ENCODE measurements around the gene SPARC.
A peak's percentile ranks its signal among the peaks of the same experiment; 100 is the strongest.

Gene SPARC

DNA sequence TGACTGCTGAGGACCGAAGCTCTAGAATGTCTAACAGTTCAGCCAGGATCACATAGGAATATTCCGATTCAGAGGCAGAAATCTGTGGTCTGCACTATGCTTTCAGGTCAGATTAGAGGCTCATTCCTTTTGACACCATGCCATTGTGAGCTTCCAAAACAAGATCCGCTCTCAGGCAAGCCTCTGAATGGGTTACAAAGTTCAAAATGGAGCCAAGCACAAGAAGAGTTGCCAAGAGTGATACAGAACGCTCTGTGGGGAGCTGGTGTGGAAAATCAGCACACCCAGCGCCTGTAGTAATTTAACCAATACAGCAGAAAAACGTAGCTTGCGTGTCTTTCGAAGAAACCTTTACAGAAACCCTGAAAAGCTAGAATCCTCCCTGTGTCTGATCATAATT is 62.2 kb downstream of the SPARC start:
- no peak overlapping the region for H3K23ac ChIP-seq (ENCODE audit: low read length)
- no peak overlapping the region for H3K4me3 ChIP-seq (ENCODE audit: low read depth, low read length)
- WGBS (ENCODE audit: extremely low coverage, insufficient coverage, insufficient read length): no CpG with 5 or more reads among the region's 8 CpGs
- H3K4ac ChIP-seq (ENCODE audit: low read depth, low read length): no peak overlapping the region
- H4K12ac ChIP-seq (ENCODE audit: low read depth, low read length): no peak overlapping the region
- H3K4me2 ChIP-seq (ENCODE audit: low read length): no peak overlapping the region
- H2BK5ac ChIP-seq (ENCODE audit: low read depth, low read length, poor library complexity): no peak overlapping the region
- H3K9me3 ChIP-seq (ENCODE audit: insufficient read depth, low read depth, low read length): no peaks in the 10 kb centered on the region
- H3K27ac ChIP-seq (ENCODE audit: low read depth, low read length): no peak overlapping the region
- H2AK5ac ChIP-seq (ENCODE audit: low read length): no peak overlapping the region
- DNase-seq: no peak
- no peak overlapping the region for H4K8ac ChIP-seq (ENCODE audit: low read depth, low read length)
- peaks cover 15% of the 10 kb centered on the region for H3K79me1 ChIP-seq (ENCODE audit: low read length)
- H2BK120ac ChIP-seq (ENCODE audit: insufficient read depth, low read length, poor library complexity): no peak overlapping the region
- H3K36me3 ChIP-seq (ENCODE audit: control insufficient read depth in 1 of 2, insufficient read depth in 2 of 2, low read length in 2 of 2): no peaks in the 10 kb centered on the region
- no peak overlapping the region for H2AFZ ChIP-seq (ENCODE audit: insufficient read depth, low read length, poor library complexity)
- no peak overlapping the region for H2BK12ac ChIP-seq (ENCODE audit: low read length)
- H3K79me2 ChIP-seq (ENCODE audit: control insufficient read depth, insufficient read depth, low read length, poor library complexity): no peaks in the 10 kb centered on the region
- no peaks in the 10 kb centered on the region for H3K27me3 ChIP-seq (ENCODE audit: insufficient read depth, low read length)
- no peak overlapping the region for H4K91ac ChIP-seq (ENCODE audit: low read depth, low read length)
- H3K14ac ChIP-seq (ENCODE audit: low read length): no peak overlapping the region
- H3K4me1 ChIP-seq (ENCODE audit: control insufficient read depth in 1 of 2, insufficient read depth in 2 of 2, low read length in 2 of 2): peaks cover 16 to 18% of the 10 kb centered on the region in 2 experiments
- H3K9ac ChIP-seq (ENCODE audit: low read length): no peak overlapping the region
- H3K18ac ChIP-seq (ENCODE audit: low read length): no peak overlapping the region

GRCh38 chr5:151622367-151623088 is 64.2 kb downstream of the SPARC start:
- Histone ChIP-seq H2BK5ac (ENCODE audit: low read depth, low read length, poor library complexity) (no peak overlapping the region), H3K18ac (ENCODE audit: low read length) (no peak overlapping the region), H3K23ac (ENCODE audit: low read length) (no peak overlapping the region), H4K12ac (ENCODE audit: low read depth, low read length) (no peak overlapping the region), H2BK12ac (ENCODE audit: low read length) (peak overlapping the region; percentile 26), H2AK5ac (ENCODE audit: low read length) (peak overlapping the region; percentile 9), H3K79me2 (ENCODE audit: control insufficient read depth, insufficient read depth, low read length, poor library complexity) (no peaks in the 10 kb centered on the region), H4K8ac (ENCODE audit: low read depth, low read length) (no peak overlapping the region), H3K4me3 (ENCODE audit: low read depth, low read length) (no peak overlapping the region), H3K36me3 (ENCODE audit: control insufficient read depth in 1 of 2, insufficient read depth in 2 of 2, low read length in 2 of 2) (no peaks in the 10 kb centered on the region), H2BK120ac (ENCODE audit: insufficient read depth, low read length, poor library complexity) (no peak overlapping the region), H3K79me1 (ENCODE audit: low read length) (peaks cover 19% of the 10 kb centered on the region), H3K14ac (ENCODE audit: low read length) (no peak overlapping the region), H2AFZ (ENCODE audit: insufficient read depth, low read length, poor library complexity) (no peak overlapping the region), H3K27me3 (ENCODE audit: insufficient read depth, low read length) (no peaks in the 10 kb centered on the region), H3K4me2 (ENCODE audit: low read length) (no peak overlapping the region), H4K91ac (ENCODE audit: low read depth, low read length) (no peak overlapping the region), H3K4ac (ENCODE audit: low read depth, low read length) (no peak overlapping the region), H3K9me3 (ENCODE audit: insufficient read depth, low read depth, low read length) (no peaks in the 10 kb centered on the region), H3K9ac (ENCODE audit: low read length) (no peak overlapping the region), H3K27ac (ENCODE audit: low read depth, low read length) (no peak overlapping the region), H3K4me1 (ENCODE audit: control insufficient read depth in 1 of 2, insufficient read depth in 2 of 2, low read length in 2 of 2) (peaks cover 22 to 24% of the 10 kb centered on the region in 2 experiments)
- peak; percentile 20 to 52 for DNase-seq
- no CpG with 5 or more reads among the region's 12 CpGs for WGBS (ENCODE audit: extremely low coverage, insufficient coverage, insufficient read length)

GRCh38 chr5:151620461-151620840 is 66.3 kb downstream of the SPARC start:
- Histone ChIP-seq H3K27me3 (ENCODE audit: insufficient read depth, low read length) (no peaks in the 10 kb centered on the region), H3K4me1 (ENCODE audit: control insufficient read depth in 1 of 2, insufficient read depth in 2 of 2, low read length in 2 of 2) (peaks cover 22 to 26% of the 10 kb centered on the region in 2 experiments), H3K27ac (ENCODE audit: low read depth, low read length) (peak overlapping the region; percentile 87), H3K18ac (ENCODE audit: low read length) (peak overlapping the region; percentile 11), H4K12ac (ENCODE audit: low read depth, low read length) (no peak overlapping the region), H3K79me2 (ENCODE audit: control insufficient read depth, insufficient read depth, low read length, poor library complexity) (no peaks in the 10 kb centered on the region), H3K14ac (ENCODE audit: low read length) (no peak overlapping the region), H2AFZ (ENCODE audit: insufficient read depth, low read length, poor library complexity) (no peak overlapping the region), H2BK12ac (ENCODE audit: low read length) (peak overlapping the region; percentile 67), H4K91ac (ENCODE audit: low read depth, low read length) (peak overlapping the region; percentile 77), H3K9me3 (ENCODE audit: insufficient read depth, low read depth, low read length) (no peaks in the 10 kb centered on the region), H4K8ac (ENCODE audit: low read depth, low read length) (peak overlapping the region; percentile 25), H3K4ac (ENCODE audit: low read depth, low read length) (no peak overlapping the region), H3K79me1 (ENCODE audit: low read length) (peaks cover 19% of the 10 kb centered on the region), H2AK5ac (ENCODE audit: low read length) (no peak overlapping the region), H2BK5ac (ENCODE audit: low read depth, low read length, poor library complexity) (peak overlapping the region; percentile 28), H3K4me2 (ENCODE audit: low read length) (peak overlapping the region; percentile 46), H3K9ac (ENCODE audit: low read length) (no peak overlapping the region), H3K36me3 (ENCODE audit: control insufficient read depth in 1 of 2, insufficient read depth in 2 of 2, low read length in 2 of 2) (no peaks in the 10 kb centered on the region), H2BK120ac (ENCODE audit: insufficient read depth, low read length, poor library complexity) (peak overlapping the region; percentile 48), H3K4me3 (ENCODE audit: low read depth, low read length) (no peak overlapping the region), H3K23ac (ENCODE audit: low read length) (no peak overlapping the region)
- DNase-seq: no peak
- WGBS (ENCODE audit: extremely low coverage, insufficient coverage, insufficient read length): no CpG with 5 or more reads among the region's 6 CpGs

DNA sequence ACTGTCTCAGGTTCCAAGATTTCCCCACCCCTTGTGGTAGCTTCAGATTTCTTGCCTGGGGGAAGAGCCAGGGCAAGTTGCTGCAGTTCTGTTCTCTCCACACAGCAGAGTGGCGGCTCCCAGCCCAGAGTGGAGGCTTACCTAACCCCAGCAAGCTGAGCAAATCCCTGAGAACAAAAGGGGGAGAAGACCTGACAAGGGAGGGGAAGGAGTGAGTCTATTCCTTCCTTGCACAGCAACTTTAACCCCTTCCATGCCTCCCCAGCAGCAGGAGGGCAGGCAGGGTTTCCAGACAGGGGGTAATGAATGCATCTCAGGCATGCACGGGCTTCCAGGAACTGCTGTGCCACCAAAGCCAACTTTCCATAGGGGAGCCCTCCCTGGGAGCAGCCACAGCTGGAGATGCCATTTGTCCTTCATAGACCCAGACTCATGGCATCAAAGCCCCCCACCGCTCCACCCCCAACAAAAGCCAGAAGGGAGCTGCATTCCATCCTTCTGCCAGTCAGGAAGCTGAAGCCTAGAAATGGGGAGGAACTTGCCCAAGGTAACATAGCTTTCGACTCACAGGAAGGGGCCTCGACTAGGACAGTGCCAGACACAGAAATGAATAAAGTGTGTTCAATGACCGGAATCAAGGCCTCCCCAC is 66.8 kb downstream of the SPARC start:
- Histone ChIP-seq H2BK5ac (ENCODE audit: low read depth, low read length, poor library complexity) (peak overlapping the region; percentile 47), H4K91ac (ENCODE audit: low read depth, low read length) (peak overlapping the region; percentile 77), H3K18ac (ENCODE audit: low read length) (peak overlapping the region; percentile 15), H3K79me1 (ENCODE audit: low read length) (peaks cover 21% of the 10 kb centered on the region), H3K23ac (ENCODE audit: low read length) (no peak overlapping the region), H3K36me3 (ENCODE audit: control insufficient read depth in 1 of 2, insufficient read depth in 2 of 2, low read length in 2 of 2) (no peaks in the 10 kb centered on the region), H2BK12ac (ENCODE audit: low read length) (no peak overlapping the region), H3K4me2 (ENCODE audit: low read length) (peak overlapping the region; percentile 46), H3K79me2 (ENCODE audit: control insufficient read depth, insufficient read depth, low read length, poor library complexity) (peaks cover 3% of the 10 kb centered on the region), H3K27ac (ENCODE audit: low read depth, low read length) (peak overlapping the region; percentile 87), H3K9me3 (ENCODE audit: insufficient read depth, low read depth, low read length) (no peaks in the 10 kb centered on the region), H3K4me3 (ENCODE audit: low read depth, low read length) (no peak overlapping the region), H3K4ac (ENCODE audit: low read depth, low read length) (no peak overlapping the region), H3K4me1 (ENCODE audit: control insufficient read depth in 1 of 2, insufficient read depth in 2 of 2, low read length in 2 of 2) (peaks cover 27 to 31% of the 10 kb centered on the region in 2 experiments), H2AK5ac (ENCODE audit: low read length) (no peak overlapping the region), H2AFZ (ENCODE audit: insufficient read depth, low read length, poor library complexity) (no peak overlapping the region), H3K14ac (ENCODE audit: low read length) (peak overlapping the region; percentile 15), H3K9ac (ENCODE audit: low read length) (no peak overlapping the region), H4K12ac (ENCODE audit: low read depth, low read length) (no peak overlapping the region), H2BK120ac (ENCODE audit: insufficient read depth, low read length, poor library complexity) (peak overlapping the region; percentile 57), H4K8ac (ENCODE audit: low read depth, low read length) (no peak overlapping the region), H3K27me3 (ENCODE audit: insufficient read depth, low read length) (no peaks in the 10 kb centered on the region)
- no CpG with 5 or more reads among the region's 6 CpGs for WGBS (ENCODE audit: extremely low coverage, insufficient coverage, insufficient read length)
- DNase-seq: peak in 1 of 2 donors; percentile 42

Data from trophoblast cell (in vitro differentiated cells and primary cell).